ENCODE data around the gene DBF4. TPM values are rescaled to one million over a fixed set of nuclear protein-coding genes. Genes with fewer than 3 reads are reported as not detected.

The DBF4 gene
- total RNA-seq, 1 experiment from 2014 or later, result 48.8 TPM

GRCh38 chr7:87837597-87837996 is 38.7 kb upstream of the DBF4 start:
- ChIA-PET CTCF (no interaction called here), POLR2A (no interaction called here)
- no peaks in the 10 kb centered on the region for H3K4me1 ChIP-seq (ENCODE audit: control insufficient read depth, insufficient read depth, low read length)
- TF ChIP-seq REST (IDR thresholded peaks at IDR 0.05; ENCODE audit: insufficient read depth in 1 of 2, low read depth in 2 of 2, low read length in 1 of 2), result no peak
- no peak for TF ChIP-seq TCF7L2 (IDR thresholded peaks at IDR 0.05; ENCODE audit: low read depth, low read length)
- no peak for TF ChIP-seq POLR2AphosphoS5 (IDR thresholded peaks at IDR 0.05; ENCODE audit: low read depth, low read length)
- TF ChIP-seq SIN3A (IDR thresholded peaks at IDR 0.05; ENCODE audit: borderline replicate concordance, insufficient read depth, low read depth, low read length), result no peak
- no peak for TF ChIP-seq CTCF (IDR thresholded peaks at IDR 0.05)
- in situ Hi-C loops (cut with HindIII; ENCODE audit: low pct_unique_long_range_greater_than_20kb, low sequenced_read_pairs) (no loop called here), intact Hi-C loops (cut with micrococcal nuclease; ENCODE audit: unreplicated experiment) (no loop called here)
- no peaks in the 10 kb centered on the region for H3K9me3 ChIP-seq (ENCODE audit: control insufficient read depth, insufficient read depth, low read depth, low read length)
- no peak overlapping the region for H3K4me3 ChIP-seq (ENCODE audit: low read depth in 2 of 2, low read length in 2 of 2)
- BruUV-seq (replicated peaks), result no TSS peak
- H3K36me3 ChIP-seq (ENCODE audit: control insufficient read depth, insufficient read depth, low read length), result peaks cover 5% of the 10 kb centered on the region
- H3K27ac ChIP-seq (ENCODE audit: low read length), result no peak overlapping the region
- H3K27me3 ChIP-seq (ENCODE audit: control insufficient read depth, insufficient read depth, low read length), result no peaks in the 10 kb centered on the region
- no peak for DNase-seq (ENCODE audit: low read depth, low spot score)
- ATAC-seq, result no peak

- in situ Hi-C loops (cut with HindIII; ENCODE audit: low pct_unique_long_range_greater_than_20kb, low sequenced_read_pairs), result no loop called here
- peaks cover 16% of the 10 kb centered on the region for H3K36me3 ChIP-seq (ENCODE audit: control insufficient read depth, insufficient read depth, low read length)
- no peak overlapping the region for H3K27ac ChIP-seq (ENCODE audit: low read length)
- intact Hi-C loops (cut with micrococcal nuclease; ENCODE audit: unreplicated experiment), result no loop called here
- H3K4me3 ChIP-seq (ENCODE audit: low read depth in 2 of 2, low read length in 2 of 2), result no peak overlapping the region
- H3K27me3 ChIP-seq (ENCODE audit: control insufficient read depth, insufficient read depth, low read length), result no peaks in the 10 kb centered on the region
- no peak for ATAC-seq
- no peak for TF ChIP-seq REST (IDR thresholded peaks at IDR 0.05; ENCODE audit: insufficient read depth in 1 of 2, low read depth in 2 of 2, low read length in 1 of 2)
- TF ChIP-seq CTCF (IDR thresholded peaks at IDR 0.05), result no peak
- no peak for TF ChIP-seq SIN3A (IDR thresholded peaks at IDR 0.05; ENCODE audit: borderline replicate concordance, insufficient read depth, low read depth, low read length)
- no peak for TF ChIP-seq TCF7L2 (IDR thresholded peaks at IDR 0.05; ENCODE audit: low read depth, low read length)
- TF ChIP-seq POLR2AphosphoS5 (IDR thresholded peaks at IDR 0.05; ENCODE audit: low read depth, low read length), result no peak
- DNase-seq (ENCODE audit: low read depth, low spot score), result no peak
- no peaks in the 10 kb centered on the region for H3K9me3 ChIP-seq (ENCODE audit: control insufficient read depth, insufficient read depth, low read depth, low read length)
- POLR2A ChIA-PET, result no interaction called here
- CTCF ChIA-PET, result no interaction called here
- no TSS peak for BruUV-seq (replicated peaks)
- H3K4me1 ChIP-seq (ENCODE audit: control insufficient read depth, insufficient read depth, low read length), result peaks cover 4% of the 10 kb centered on the region; the same call in 1 of the 2 replicates
These were observed 25.3 kb upstream of the DBF4 start for GRCh38 chr7:87850836-87851593.
